ENCODE results near the gene EVA1A.

The EVA1A gene

GRCh38 chr2:75539955-75540716 is 20.6 kb downstream of the EVA1A start:
- DNase-seq = no peak

DNA sequence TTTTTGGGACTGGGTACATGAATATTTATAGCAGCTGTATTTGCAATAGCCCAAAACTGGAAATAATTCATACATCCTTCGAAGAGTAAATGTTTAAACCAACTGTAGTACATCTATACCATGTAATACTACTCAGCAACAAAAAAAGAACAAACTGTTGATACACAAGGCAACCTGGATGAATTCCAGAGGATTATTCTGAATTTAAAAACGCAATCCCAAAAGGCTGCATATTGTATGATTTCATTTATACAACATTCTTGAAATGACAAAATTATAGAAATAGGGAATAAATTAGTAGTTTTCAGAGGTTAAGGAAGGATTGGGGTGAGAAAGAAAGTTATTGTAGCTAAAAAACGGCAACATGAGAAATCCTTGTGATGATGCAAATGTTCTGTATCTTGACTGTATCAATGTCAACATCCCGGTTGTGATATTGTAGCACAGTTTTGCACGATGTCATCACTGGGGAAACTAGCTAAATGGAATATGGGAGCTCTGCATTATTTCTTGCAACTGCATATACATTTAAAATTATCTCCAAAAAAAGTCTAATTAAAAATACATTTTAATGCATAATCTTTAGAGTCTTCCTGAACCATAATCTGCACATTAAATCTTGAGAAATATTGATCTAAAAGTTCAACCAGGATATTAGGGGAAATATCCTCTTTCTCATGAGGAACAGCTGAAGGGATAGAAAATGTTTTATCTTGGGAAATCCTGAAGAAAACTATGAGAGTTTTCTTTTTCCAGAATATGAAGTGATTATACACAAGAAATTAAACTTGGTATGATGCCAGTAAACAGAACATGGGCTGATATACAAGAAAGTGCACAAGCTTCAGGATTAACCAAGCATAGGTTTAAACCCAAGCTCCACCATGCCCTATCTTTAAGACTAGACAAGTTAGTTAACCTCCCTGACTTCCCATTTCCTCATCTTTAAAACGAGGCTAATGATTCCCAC is 21.9 kb downstream of the EVA1A start:
- no peak for DNase-seq

GRCh38 chr2:75537658-75538057 is 23.1 kb downstream of the EVA1A start:
- no peak for DNase-seq

GRCh38 chr2:75533135-75533534 is 27.6 kb downstream of the EVA1A start:
- DNase-seq = no peak

- no peak for DNase-seq
These were observed 28.3 kb downstream of the EVA1A start for GRCh38 chr2:75532488-75532887.

DNA sequence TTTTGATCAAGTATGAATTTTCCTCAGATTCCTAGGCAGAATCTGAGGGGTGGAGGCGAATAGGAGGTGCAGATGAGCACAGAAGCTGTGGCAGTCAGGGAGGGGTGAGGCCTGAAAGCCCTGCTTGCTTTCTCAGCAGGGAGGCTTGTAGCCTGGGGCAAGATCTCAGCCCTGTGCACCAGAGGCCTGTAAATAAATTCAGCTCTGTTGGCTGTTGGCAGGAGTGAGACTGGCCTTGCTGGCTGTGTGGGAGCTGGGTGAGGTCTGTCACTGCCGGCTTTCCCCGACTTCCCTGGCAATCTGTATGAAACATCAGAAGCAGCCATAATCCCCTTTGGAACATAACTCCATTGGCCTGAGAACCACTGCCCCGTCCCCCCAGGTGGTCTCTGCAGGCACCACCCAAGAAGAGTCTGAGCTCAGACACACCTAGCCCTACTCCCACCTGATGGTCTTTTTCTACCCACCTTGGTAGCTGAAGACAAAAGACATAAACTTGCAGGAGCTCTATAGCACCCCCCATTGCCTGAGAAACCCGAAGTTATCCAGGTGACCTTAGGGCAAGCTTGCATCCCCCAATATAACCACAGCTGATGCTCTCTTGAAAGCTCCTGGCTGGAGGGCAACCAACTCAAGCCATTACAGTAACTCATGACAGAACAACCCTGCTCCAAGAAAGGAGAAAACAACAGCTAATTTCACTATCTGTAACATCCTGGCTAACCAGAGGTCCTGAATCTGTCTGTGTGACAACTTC is 32.3 kb downstream of the EVA1A start:
- no peak for DNase-seq

- no peak for DNase-seq
These were observed 33.1 kb downstream of the EVA1A start for GRCh38 chr2:75527676-75528075.

DNA sequence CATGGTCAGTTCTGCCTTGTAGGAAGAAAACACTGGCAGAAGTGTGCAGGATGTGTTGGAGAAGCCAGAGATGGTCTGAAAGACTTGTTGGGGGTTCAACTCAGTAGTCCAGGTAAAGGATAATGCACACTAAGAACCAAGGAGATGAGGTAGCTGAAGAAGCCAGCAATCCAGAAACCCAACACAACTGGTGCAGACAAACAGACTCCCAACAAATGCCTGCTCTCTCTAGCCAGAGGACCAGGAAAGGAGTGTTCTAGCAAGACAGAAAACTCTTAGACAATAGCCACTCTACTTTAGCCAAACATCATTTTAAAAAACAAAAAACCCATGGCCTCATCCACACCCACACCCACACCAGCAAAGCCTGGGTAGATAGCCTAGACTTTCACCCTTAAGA is 33.9 kb downstream of the EVA1A start:
- no peak for DNase-seq

DNA sequence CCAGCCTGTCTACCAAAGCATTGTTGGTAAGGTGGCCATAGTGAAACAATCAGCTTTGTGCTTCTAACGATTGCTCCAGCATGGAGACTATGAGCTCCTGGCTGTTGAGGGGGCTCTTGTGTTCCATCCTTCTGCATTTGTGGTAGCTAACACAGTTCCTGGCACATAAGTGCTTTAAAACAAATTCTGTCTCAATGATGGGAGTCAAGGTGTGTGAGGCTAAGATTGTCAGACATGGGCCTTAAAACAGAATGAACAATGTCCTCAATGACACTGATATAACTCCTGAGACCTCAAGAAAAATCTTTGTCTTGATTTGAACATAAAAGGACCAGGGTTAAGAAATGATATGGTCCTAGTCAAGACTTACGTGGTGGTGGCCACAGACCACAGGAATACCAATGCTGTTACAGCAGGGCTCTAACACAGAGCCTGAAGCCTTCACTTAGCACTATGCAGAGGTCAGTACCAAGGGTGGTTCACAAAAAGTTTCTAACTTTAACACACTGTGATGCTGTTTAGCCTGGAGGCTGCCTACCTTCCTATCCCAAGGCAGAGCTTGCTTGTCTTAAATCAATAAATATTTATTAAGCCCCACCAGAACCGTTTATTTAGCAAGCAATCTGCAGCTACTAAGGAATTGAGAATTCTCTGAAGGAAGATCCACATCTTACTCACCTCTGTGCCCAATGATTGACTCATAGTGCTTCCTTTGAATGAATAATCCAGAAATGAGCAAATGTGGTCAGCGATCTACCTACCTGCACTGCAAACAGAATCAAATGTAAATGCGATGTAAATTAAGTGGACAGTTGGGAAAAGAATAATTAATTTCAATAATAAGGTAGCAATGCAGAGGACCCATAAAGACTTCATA is 35.1 kb downstream of the EVA1A start:
- no peak for DNase-seq

DNA sequence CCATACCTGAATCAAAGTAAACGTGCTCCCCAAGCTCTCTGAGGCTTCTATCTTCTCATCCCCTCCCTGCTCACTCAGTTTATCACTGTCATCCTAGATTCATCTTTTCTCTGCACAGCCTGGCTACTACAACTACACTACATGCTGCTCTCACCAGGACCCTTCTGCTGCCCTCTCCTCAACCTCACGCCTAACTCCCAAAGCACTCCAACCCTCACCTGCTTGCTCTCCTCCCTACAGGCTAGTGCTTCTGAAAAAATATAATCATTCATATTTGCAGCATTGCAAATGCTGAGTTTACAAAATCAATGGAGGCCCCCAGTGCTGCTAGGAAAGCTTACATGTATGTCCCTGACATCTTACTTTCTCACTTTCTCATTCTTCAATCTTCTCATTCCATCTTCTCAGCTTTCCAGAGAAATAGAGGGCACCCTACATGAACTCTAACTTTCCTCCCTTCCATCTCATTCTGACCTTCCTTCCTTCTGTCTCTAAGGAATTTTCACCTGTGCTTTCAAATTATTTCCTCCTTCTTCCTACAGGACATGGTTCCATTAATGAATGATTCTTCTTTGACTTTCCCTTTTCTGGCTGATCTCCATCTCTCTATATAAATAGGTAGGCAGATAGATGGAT is 36.3 kb downstream of the EVA1A start:
- no peak for DNase-seq

GRCh38 chr2:75523313-75524275 is 37.1 kb downstream of the EVA1A start:
- no peak for DNase-seq

- no peak for DNase-seq
These were observed 38.0 kb downstream of the EVA1A start for GRCh38 chr2:75522543-75523312.

- no peak for DNase-seq
These were observed 39.4 kb downstream of the EVA1A start for GRCh38 chr2:75521225-75521872.

DNA sequence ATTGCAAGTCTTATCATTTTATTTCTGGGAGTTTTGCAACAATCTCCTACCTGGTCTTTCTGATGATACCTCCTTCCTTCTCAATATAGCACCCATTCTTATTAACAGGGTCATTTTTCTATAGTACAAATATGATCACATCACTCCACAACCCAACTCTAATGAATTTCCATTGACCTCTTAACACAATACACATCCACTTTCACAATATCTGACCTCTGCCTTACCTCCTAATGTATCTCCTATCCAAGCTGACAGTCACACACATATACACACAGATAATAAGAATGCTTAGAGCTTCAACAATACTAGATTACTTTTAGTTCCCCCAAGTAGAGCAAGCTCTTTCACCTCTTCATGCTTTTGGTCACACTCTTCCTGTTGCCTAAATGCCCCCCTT is 40.9 kb downstream of the EVA1A start:
- DNase-seq = no peak

DNA sequence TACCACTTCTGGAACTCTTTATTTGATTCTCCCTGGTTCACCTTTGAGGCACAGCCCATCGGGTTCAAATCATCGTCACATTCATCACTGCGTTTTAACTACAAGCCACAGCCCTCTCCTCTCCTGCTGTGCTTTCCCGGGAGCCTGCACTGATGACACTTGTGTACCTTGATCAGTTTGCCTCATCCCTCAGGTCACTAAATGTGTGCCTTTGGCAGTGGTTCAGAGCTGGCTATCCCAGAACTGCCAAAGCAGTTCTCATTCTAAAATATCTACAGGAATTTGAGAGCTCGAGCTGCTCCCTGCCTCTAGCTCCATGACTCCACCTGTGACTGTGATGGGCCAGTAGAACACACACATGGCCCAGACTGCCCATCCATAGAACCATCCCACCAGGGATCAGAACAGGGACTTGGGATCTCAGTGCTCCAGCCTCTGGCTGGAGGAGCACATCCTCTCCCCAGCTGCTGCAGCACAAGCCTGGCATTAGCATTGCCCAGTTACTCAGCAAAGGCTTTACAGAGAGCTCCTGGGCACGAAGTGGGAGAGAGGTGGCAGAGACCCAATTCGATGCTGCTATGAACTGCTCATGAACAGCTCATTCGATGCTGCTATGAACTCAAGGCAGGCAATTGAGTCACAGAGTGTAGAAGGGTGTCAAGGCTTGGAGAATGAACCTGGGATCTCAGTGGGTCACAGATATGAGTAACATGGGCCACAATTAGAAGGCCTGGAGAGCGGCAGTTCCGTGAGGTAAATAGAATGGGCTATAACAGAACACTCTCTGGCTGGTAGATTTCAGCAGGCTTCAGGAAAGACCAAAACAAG is 41.9 kb downstream of the EVA1A start:
- no peak for DNase-seq

DNA sequence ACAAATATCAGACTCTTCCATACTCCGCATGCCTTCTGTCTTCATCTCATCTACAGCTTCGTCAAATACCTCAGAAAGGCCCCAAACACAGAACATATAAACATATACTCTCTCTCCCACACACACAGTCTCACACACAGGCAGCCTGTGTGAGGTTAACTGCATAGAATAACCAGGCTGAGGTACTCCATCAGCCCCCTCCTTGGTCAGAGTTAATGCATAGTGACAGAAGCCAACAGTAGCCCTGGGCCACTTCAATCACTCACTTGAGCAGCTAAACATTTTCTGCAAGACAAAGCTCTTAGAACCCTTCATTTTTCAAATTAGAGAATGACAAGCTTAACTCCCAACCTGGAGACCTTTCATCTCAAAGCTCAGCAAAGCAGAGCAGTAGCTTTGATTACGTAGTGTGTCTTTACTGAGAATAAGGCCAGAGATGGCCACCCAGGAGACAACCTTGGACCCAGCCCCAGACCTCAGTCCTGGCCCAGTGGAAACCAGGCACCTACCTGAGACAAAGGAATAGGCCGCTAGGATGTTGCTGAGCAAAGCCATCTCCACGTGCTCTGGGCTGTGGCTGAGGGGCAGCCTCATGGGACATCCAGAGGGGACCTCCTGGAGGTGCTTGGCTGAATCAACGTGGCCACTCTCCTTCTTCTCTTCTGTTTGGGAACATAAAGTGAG is 43.0 kb downstream of the EVA1A start:
- DNase-seq = no peak

Measured in hematopoietic multipotent progenitor cell treated with erythropoietin and hydrocortisone succinate and interleukin-3 and kit ligand, for 8 days (in vitro differentiated cells).